ENCODE results near the gene LIPT1.
A peak's percentile ranks its signal among the peaks of the same experiment; 100 is the strongest.
"Not testable (repeated sequence)": the region's sequence is repeated elsewhere in the genome, so short reads cannot be mapped to it uniquely, and the experiment has no call there.

Gene LIPT1

GRCh38 chr2:99154643-99155536, at the start of gene LIPT1, which contains the start of gene TSGA10:
TSS of gene LIPT1 (plus strand) at chr2:99154967. CDS start at chr2:99161958, 6,991 bp downstream.
TSS of gene TSGA10 (minus strand) at chr2:99154942. CDS start at chr2:99109439, 45,503 bp downstream.
- DNase-seq, result peak; percentile 84 to 89

DNA sequence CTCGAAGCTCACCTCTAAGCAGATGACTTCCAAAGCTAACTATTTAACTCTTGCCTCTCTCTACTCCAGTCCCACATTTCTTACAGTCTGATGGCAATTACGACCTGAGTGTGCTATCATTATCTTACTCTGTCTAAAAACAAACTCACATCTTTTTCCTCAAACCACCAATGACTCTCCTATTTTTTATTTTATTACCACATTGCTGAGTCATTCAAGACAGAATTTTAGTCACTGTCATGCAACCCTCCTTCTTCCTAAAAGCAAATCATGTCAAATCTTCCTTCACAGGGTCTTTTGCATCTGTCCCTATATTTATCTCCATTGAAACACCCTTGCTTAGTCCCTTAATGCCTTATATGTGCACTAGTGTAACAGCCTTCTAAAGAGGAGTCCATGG, 47.9 kb upstream of the LIPT1 start:
- DNase-seq, result no peak

- DNase-seq, result no peak
Observed at GRCh38 chr2:99111236-99111635, 43.5 kb upstream of the LIPT1 start.

DNA sequence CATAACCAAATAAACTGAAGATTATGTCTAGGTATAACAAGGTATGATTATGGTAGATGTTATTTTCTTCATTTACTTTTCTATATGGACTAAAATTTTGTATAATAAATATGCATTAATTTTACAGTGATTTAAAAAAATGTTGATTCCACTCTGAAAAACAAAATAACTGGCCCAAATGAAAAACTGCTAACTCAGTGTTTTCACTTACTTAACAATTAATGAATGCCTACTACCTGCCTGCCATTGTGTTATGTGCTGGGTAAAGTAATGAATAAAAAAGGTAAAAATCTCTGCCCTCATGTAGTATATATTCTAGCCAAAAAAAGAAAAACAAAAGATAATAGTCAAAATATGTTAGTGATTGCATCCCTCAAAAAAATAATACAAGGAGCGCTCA, 42.8 kb upstream of the LIPT1 start:
- no peak for DNase-seq

DNA sequence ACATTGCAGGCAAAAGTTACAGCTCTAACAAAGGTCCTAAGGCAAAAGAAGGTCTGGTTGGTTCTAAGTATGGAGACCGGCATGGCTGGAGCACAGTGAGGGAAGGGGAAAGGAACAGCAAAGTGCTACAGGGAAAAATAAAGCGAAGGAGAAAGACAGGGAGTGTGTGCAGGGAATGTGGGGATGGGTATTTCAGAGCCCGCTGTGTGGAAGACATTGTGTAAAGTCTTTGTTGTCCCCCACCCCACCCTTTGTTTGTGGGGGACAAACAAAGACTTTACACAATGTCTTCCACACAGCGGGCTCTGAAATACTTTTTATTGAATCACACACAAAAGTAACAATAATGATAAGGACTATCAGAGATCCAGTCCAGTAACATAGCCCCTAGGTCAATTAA, 42.1 kb upstream of the LIPT1 start:
- no peak for DNase-seq

DNA sequence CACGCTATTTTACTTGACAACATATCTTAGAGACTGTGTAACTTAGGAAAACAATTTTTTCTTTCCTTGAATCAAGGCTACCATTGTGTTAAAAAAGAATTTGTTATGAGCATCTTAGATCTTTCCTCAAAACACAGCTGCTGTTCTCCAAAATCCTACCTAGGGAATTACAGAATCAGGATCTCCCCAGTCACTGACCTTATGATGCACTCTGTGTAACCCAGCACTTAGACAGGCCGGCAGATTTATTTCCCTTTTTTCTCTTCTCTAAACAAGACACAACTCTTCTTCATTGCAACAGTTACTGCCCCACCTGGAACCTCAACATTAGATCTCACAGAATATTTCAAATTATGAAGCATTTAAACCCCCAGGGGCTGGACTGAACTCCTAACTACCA, 26.8 kb upstream of the LIPT1 start:
- DNase-seq, result no peak

GRCh38 chr2:99135044-99135556, 19.7 kb upstream of the LIPT1 start:
- DNase-seq, result not testable (repeated sequence)

DNA sequence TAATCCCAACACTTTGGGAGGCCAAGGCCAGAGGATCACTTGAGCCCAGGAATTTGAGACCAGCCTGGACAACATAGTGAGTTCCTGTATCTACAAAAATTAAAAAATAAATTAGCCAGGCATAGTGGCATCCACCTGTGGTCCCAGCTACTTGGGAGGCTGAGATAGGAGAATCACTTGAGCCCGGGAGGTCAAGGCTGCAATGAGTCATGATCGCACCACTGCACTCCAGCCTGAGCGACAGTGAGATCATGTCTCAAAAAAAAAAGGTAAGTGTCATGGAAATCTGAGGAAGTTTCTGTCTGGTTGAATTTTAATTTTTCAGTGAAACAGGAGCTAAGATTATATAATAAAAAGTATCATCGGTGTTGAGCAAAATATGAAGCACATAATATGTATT, 15.8 kb upstream of the LIPT1 start:
- DNase-seq, result no peak

DNA sequence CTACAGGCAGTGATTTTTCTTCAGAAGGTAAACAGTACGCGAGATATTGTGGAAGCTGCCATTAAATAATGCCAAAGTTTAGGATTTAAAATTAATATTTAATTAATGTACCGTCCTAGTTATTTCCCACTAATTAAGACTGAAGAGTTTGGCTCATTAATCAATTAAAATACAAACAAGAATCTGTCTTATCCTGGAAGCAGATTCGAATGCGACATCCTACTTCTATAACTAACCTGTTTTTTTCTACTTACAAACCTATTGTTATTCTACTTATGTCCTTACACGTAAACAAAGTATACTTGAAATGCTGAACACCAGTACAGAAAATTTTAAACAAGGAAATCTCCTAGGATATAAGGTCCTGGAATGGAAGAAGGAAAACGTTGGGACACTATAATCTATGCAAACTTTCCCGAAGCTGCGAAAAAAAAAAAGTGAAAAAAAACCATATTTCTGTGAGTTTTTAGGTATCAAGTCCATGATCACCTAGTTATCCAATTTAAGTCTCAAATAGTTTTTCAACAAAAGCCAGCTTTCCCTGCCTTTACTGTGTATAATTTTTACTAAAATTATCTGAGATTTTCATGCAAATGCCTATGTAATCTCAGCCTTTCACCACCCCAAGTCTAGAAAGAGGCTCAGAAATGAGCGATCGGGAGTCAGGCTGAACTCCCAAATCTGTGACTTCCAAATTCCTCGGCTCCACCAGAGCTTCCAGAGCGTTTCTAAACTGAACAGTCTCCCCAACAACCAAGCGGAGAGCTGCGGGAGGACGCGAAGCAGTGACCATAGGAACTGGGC, 14.5 kb upstream of the LIPT1 start:
- no peak for DNase-seq

GRCh38 chr2:99140860-99141109, 14.0 kb upstream of the LIPT1 start:
- DNase-seq, result peak; percentile 32 to 71

DNA sequence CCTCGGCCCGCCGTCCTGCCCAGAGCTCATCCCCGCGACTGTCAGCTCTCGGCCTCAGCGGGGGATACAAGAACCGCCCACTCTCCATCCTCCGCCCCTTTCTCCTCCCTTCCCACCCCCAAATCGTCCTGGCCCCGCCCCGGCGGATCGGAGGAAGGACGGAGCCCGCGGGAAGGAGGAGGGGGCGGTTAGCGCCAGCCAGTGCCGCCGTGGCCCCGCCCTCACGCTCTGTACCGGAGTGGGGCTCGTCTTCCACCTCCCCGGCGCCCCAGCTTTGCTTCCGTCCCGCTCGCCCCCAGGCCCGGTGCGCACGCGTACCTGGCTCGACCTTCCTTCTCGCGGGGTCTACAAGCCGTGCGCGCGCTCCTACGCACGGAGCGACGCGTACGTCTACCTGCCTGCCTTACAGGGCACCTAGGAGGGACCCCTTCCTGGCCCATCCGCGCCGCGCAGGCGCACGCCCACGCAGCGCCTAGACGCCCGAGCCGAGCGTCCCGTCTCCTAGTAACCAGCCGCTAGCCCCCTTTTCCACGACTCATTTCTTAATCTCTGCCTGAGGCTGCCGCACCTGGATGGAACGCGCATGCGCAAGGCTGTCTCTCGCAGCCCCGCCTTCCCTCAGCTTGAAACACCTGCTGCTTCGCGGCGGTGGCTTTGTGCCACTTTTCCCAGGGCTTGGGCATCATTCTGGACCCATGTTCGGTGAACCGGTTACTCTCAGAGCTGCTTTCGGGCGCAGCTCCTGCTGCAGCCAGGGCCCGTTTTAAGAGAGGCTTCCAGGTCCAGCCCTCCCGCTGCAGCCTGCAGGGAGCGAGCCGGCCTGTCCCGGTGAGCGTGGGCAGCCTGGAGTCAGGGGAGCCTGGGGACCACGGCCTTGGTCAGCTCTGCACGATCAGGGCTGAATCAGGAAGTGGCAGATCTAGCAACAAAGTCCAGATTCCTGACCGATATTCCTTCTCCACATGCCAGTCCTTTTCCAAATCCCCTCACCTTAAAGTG, 13.4 kb upstream of the LIPT1 start, which contains the start of gene C2orf15:
TSS of gene C2orf15 (plus strand) at position 598 of the 999 bp plus-strand sequence. CDS start 8,852 bp downstream, outside the sequence.
- peak; percentile 90 to 95 for DNase-seq

DNA sequence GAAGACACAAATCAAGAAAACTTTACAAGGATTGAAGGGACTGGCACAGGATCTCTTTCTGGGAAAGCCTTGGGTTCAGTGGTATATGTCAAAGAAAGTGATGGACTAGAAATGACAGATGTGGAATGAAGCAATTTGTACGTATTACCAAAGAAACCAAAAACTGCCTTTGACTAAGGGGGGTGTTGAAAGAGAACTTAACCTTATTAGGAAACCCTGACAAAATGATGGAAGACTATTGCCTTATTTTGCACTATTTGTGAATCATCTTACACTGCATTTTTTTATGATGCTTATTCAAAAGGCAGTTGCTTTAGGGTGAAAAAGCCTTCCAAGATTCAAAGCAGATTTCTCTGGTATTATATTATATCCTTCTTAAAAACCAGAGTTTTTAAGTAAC, 4.1 kb upstream of the LIPT1 start:
- no peak for DNase-seq

DNA sequence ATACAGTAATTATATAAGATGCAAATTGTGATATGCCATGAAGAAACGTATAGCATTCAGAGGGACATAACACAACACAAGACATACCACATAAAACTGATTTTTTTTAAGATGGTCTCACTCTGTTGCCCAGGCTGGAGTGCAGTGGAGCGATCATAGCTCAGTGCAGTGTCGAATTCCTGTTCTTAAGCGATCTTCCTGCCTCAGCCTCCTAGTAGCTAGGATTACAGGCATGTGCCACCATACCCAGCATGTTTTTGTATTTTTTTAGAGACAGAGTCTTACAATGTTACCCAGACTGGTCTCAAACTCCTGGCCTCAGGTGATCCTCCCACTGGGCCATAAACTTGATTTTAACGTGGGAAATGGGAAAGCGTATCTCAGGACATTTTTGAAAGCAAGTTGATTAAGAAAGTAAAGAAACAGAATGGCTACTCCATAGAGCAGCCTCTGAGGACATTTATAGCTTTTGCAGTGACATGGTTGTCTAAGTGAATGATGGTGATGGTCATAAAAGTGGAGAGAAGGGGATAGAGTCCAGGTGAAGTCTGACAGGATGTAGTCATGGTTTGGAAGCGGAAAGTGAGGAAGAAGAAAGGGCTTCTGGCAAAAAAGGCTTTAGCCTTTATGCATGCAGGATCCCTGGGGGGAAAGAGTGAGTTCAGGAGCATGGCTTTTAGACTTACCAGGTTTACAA, 2.4 kb upstream of the LIPT1 start:
- no peak for DNase-seq

DNA sequence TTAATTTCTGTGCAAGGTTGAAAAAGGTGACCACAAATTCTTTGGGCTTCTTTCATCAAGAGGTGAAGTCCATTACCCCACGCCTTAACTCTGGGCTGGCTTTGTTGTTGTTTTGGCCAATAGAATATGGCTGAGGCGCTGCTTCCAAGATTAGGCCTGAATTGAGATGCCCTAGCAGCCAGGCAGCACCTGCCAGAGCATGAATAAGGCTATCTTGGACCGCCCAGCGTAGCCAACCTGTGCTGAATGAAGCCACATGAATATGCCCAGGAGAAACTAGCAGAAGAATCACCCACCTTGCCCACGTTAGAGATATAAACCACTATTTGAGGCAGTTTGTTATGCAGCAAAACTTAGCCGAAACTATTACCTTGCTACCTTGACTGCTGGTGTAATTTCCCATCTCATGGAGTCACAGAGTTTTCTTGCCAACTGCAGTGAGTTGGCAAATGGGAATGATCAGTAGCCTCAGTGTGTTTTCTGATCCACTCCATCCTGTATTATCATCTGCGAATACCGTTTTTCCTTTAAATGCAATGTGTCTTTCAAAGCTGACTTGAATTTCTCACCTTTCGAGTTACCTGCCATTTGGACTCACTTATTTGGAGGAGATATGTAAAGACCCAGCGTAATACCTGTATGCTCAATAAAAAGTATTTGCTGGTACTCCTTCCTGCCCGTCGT, 704 bp upstream of the LIPT1 start:
- DNase-seq, result no peak

GRCh38 chr2:99156891-99157290, 2.1 kb downstream of the LIPT1 start:
- DNase-seq, result no peak

GRCh38 chr2:99158599-99158998, 3.8 kb downstream of the LIPT1 start:
- DNase-seq, result no peak

DNA sequence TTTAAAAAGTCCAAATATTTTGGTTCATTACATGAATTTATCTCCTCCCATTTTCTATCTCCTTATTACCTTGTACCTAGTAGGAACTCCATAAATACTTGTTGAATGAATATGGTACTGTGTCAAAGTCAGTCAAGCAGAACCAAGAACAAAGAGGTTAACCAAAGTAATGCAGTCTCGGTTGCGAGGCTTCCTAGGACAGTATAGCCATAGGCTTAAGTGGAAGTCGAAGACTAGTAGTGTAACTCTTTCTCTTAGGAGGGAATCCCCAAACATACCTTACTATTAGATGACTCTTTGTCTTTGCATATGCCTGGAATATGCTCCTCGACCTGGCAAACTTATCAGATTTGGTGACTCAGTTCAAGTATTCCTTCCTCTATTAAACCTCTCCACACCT, 4.8 kb downstream of the LIPT1 start:
- DNase-seq, result no peak

DNA sequence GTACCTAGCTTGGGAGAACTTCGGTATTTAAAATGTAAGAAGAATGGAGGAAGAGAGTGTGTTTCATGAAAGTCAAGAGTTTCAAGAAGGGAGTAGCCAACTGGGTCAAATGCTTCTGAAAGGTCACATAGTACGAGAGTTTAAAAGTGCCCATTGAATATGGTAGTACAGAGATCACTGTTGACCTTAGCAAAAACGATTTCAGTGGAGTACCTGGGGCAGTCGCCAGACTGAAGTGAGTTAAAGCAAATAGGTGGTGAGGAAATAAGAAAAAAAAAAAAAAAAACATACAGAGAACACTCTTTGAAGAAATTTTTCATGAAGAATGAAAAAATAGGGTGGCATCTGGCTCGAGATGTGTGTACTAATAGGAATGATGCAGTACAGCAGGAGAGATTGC, 11.5 kb downstream of the LIPT1 start:
- DNase-seq, result no peak

DNA sequence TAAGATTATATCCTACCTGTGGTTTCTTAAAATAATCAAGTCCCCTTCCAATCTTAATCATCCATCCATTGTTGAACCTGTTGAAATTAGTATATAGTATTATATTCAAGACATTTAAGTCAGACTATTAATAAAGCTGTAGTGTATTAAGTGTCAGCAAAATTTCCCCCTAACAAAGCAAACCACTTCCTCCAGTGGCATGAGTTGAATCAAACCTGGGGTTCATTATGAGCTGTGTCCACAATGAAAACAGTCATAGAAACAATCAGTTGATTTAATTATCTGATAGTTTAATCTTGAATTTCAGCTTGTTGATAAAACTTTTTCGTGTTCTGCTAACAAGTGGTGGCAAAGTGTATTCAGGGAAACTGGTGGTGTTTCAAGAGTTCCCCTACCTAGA, 14.8 kb downstream of the LIPT1 start:
- DNase-seq, result no peak

GRCh38 chr2:99171377-99172140, 16.8 kb downstream of the LIPT1 start:
- DNase-seq, result no peak
